Activated CD4-positive, alpha-beta T cell treated with anti-CD3 and anti-CD28 coated beads, Interleukin-2, amount 50 U/mL, for 16 hours (primary cell): ENCODE measurements around the gene PAXX.
A peak's percentile ranks its signal among the peaks of the same experiment; 100 is the strongest.

Experiments
- DNase-seq: peaks from one replicate; pipeline ENCODE4 v3.0.0-alpha.2; 2020

The PAXX gene

DNA sequence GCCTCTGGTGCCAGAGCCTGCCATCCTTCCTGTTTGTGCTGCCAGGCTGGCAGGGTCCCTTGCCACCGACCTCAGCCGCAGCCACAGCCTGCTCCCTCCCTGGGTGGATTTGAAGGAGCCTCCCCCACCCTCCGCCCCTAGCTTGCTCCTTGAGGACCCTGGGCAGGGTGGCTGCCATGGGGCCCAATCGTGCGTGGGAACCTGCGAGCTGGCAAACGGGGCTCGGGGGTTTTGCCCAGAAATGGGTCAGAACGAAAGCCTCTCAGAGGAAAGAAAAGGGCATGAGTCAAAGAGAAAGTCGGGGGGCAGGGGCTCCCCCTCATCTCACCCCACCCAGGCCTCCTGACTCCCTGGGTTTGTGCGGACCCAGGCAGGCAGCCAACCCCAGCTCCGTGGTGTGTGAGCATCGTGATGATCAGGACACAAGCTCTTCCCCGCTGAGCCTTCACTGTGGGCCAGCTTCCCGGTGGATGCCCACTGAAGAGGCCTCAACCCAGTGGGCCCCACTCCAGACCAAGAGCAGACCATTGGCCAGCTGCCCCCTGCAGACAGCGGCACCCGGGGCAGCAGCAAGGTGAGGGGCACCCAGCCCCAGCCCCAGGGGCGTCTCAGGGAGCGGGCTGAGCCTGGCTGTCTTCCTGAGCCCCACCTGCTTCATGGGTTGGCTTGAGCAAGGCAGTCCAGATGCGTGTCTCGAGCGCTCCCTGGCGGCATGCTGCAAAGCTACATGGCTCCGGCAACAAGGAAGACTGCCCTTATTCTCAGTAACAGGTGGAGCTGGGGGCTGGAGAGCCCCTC, 42.7 kb downstream of the PAXX start:
- peak; percentile 97 for DNase-seq

DNA sequence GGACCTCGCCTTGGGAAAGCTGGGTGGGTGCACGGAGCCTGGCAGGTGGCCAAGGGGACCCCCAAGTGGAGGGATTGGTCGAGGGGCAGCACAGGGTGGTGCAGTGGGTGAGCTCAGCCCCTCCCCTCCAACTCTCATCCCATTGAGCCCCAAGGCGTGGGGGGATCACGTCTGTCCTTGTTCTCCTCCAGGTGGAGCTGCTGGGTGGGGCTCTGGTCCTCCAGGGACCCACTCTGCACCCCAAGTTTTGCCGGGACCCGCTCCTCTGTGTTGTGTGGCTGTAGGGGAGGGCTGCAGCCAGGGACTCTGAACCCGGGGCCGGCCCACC, 43.2 kb downstream of the PAXX start:
- no peak for DNase-seq

DNA sequence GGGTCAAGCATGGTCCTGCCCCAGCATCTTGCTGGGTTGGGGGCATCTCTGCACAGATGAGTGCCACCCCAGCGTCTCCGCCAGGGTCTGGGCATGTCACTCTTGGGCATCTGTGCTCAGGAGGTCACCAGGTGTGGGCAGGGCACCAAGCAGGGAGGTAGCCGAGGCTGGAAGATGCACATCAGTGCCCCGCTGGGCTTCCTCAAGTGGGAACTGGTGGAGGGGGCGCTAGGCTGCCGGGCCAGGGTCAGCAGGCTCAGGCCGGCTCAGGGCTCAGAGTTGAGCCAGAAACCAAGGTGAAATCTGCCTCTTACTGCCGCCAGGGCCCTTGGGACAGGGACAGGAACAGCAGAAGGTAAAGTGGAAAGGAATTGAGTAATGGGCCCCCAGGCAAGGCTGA, 43.7 kb downstream of the PAXX start:
- DNase-seq, result no peak

DNA sequence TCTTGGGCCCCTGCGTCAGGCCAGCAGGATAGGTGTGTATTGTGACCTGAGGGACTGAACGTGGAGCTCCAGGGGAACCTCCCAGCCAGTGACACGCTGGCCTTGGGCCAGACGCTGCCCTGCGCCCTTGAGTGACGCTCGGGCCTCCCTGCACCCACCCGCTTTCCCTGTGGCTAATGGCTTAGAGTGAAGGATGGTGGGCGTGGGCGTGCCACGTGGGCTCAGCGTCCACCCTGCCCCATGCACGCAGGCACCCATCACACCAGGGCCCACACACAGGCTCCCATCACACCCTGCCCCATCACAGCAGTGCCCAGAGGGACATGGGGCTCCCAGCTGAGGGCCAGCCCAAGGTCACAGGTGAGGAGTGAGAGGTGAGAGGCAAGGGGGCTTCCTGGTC, 44.8 kb downstream of the PAXX start:
- no peak for DNase-seq

DNA sequence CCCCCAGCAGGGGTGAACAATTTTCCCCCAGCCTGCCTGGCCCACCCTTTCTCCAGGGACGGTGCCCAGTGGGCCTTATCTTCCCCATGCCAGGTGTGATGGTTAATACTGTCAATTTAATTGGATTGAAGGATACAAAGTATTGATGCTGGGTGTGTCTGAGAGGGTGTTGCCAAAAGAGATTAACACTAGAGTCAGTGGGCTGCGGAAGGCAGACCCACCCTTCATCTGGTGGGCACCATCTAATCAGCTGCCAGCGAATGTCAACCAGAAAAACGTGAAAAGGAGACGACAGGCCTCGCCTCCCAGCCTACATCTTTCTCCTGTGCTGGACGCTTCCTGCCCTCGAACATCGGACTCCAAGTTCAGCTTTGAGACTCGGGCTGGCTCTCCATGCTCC, 45.3 kb downstream of the PAXX start:
- no peak for DNase-seq

DNA sequence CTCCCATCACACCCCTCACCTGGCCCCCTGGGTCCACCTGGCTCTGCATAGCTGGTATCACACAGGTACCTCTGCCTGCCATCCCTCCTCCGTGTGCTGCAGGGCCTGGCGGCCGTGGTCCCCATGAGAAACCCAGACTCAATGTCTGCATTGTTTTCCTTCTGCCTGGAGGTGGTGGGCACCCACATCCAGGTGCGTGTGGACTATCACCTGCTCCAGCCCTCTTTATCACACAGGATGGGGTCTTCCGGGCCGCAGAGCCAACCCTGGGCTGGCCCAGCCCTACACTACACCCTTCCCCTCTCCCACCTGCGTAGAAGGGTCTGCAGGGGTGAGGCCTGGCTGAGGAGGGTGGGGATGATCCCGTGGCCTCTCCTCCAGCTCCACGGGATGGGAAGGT, 46.7 kb downstream of the PAXX start:
- no peak for DNase-seq

DNA sequence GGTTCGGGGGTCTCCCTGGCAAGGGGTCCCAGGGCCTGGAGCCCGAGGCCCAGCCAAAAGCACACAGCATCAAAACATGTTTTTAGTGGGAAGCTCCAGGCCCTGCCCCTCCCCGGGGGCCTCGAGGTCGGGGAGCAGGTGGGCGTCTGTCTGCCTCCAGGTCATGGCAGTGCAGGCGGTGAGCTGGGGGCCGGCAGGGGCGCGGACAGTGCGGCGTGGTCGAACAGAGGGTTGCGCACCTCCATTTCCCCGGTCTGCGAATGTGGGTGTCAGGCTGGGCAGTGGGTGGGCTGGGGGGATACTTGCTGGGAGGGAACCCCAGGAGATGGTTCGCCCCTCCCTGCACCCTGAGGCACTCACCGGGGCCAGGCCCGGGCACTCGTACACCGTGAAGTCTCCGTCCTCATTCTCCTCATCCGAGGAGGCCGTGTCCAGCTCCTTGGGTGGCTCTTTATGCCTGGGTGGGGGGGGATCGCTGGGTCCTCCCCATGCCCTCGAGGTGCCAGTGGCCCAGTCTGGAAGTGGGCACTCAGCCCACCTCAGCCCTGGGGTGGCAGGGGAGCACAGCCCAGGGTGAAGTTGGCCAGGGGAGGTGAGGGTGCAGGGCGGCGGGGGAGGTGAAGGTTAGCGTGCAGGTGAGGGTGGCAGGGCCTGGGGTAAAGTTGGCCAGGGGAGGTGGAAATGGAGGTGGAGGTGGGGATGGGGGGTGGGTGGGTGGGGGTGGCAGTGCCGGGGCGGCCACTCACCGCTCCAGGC, 47.6 kb downstream of the PAXX start:
- no peak for DNase-seq

DNA sequence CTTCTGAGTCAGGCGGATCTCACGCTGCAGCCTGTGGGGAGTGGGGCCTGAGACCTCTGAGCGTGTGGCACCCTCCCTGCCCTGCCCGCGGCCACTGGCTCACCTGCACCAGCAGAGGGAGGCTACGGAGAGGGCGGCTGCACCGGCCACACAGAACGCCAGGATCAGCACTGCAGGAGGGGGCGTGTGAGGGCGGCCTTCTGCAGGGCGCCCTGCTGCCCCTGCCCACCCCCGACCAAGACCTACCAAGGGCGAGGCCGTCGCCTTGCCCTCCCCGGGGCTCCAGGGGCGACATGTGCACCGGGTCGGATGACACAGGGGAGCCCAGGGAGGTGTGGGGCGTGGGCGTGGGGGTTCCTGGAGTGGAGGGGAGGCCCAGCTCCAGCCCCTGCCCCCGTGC, 48.3 kb downstream of the PAXX start:
- no peak for DNase-seq

DNA sequence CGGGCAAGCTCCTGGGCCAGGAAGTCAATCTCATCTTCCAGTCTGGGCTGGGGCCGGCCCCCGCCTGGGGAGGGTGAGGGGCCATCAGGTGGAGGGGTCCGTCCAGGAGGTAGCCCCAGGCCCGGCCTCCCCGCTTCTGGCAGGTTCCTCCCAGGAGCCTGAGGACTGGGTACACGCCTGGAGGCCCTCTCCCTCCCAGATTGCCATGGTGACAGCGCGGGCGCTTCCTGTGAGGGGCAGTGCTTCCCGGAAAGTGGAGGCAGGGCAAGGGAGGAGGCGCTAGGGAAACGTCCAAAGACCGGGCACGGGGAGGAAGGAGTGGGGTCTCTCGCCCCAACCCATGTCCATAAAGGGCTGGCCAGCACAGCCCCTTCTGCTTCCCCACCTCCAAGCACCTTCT, 48.9 kb downstream of the PAXX start:
- no peak for DNase-seq

DNA sequence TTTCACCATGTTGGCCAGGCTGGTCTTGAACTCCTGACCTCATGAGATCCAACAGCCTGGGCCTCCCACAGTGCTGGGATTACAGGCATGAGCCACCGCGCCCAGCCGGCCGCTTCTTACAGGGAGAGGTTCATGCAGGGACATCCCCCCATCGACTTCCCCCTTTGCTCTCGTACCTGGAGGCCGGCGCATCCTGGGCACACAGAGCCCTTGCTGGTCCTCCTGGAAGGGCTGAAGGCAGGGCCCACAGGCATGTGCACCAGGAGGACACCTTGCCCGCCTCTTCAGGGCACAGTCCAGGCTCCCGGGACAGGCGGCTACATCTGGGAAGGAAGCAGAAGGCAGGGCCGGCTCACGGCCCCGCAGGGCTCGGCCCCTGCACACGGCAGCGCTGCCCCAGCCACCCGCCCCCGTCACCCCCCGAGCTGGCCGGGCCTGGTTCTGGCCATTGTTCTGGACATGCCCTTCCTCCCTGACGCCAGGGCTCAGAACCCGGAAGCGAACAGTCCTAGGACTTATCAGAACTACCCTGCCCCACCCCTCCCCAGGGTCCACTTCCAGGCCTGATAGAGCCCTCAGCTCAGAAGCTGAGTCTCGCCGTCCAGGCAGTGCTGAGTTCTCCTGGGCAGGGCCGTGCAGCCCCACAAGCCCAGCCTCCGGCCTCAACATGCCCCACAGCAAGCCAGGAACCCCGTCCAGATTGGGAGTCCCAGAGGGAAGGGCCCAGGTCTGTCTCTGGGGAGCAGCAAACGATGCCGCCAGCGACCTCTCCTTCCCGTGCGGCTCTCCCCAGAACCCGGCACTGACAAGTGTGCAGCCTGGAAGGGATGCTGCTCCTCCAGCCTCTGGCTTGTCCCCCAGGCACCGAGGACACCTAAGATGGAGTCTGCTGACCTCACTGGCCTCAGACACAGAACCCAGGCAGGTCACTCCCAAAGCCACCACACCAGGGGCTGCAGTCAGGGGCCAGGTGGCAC, 50.8 kb downstream of the PAXX start:
- DNase-seq, result no peak
